ENCODE measurements around the gene AZIN2.
"Not testable (repeated sequence)": the region's sequence is repeated elsewhere in the genome, so short reads cannot be mapped to it uniquely, and the experiment has no call there.

The AZIN2 gene

GRCh38 chr1:33061834-33062233, 19.1 kb upstream of the AZIN2 start:
- TF ChIP-seq POLR2A (IDR thresholded peaks at IDR 0.05; ENCODE audit: low read depth, low read length) (no peak), TAF1 (IDR thresholded peaks at IDR 0.05; ENCODE audit: borderline replicate concordance, low read depth, low read length) (no peak), POLR2AphosphoS5 (IDR thresholded peaks at IDR 0.05; ENCODE audit: low read depth, low read length) (no peak)
- DNase-seq (ENCODE audit: insufficient read length): no peak
- FAIRE-seq: no peak

- not testable (repeated sequence) for FAIRE-seq; DNase-seq (ENCODE audit: insufficient read length)
Measured at GRCh38 chr1:33064284-33064683, 16.7 kb upstream of the AZIN2 start.

GRCh38 chr1:33065301-33065700, 15.7 kb upstream of the AZIN2 start:
- TF ChIP-seq TAF1 (IDR thresholded peaks at IDR 0.05; ENCODE audit: borderline replicate concordance, low read depth, low read length): no peak
- no peak for TF ChIP-seq POLR2AphosphoS5 (IDR thresholded peaks at IDR 0.05; ENCODE audit: low read depth, low read length)
- no peak for TF ChIP-seq POLR2A (IDR thresholded peaks at IDR 0.05; ENCODE audit: low read depth, low read length)
- no peak for DNase-seq (ENCODE audit: insufficient read length)
- FAIRE-seq: no peak

GRCh38 chr1:33066477-33066876, 14.5 kb upstream of the AZIN2 start:
- not testable (repeated sequence) for FAIRE-seq; DNase-seq (ENCODE audit: insufficient read length)

- DNase-seq (ENCODE audit: insufficient read length); FAIRE-seq: not testable (repeated sequence)
Measured at GRCh38 chr1:33068108-33068507, 12.8 kb upstream of the AZIN2 start.

- no peak for TF ChIP-seq TAF1 (IDR thresholded peaks at IDR 0.05; ENCODE audit: borderline replicate concordance, low read depth, low read length)
- TF ChIP-seq POLR2A (IDR thresholded peaks at IDR 0.05; ENCODE audit: low read depth, low read length): no peak
- no peak for TF ChIP-seq POLR2AphosphoS5 (IDR thresholded peaks at IDR 0.05; ENCODE audit: low read depth, low read length)
- FAIRE-seq (no peak), DNase-seq (ENCODE audit: insufficient read length) (no peak)
Measured at GRCh38 chr1:33070628-33071027, 10.3 kb upstream of the AZIN2 start.

- TF ChIP-seq POLR2AphosphoS5 (IDR thresholded peaks at IDR 0.05; ENCODE audit: low read depth, low read length) (no peak), TAF1 (IDR thresholded peaks at IDR 0.05; ENCODE audit: borderline replicate concordance, low read depth, low read length) (no peak), POLR2A (IDR thresholded peaks at IDR 0.05; ENCODE audit: low read depth, low read length) (no peak)
- no peak for FAIRE-seq
Measured at GRCh38 chr1:33072707-33073106, 8.2 kb upstream of the AZIN2 start.

GRCh38 chr1:33074193-33074945, 6.6 kb upstream of the AZIN2 start:
- FAIRE-seq: no peak
- no peak for DNase-seq (ENCODE audit: insufficient read length)
- no peak for TF ChIP-seq TAF1 (IDR thresholded peaks at IDR 0.05; ENCODE audit: borderline replicate concordance, low read depth, low read length)
- TF ChIP-seq POLR2AphosphoS5 (IDR thresholded peaks at IDR 0.05; ENCODE audit: low read depth, low read length): no peak
- TF ChIP-seq POLR2A (IDR thresholded peaks at IDR 0.05; ENCODE audit: low read depth, low read length): no peak

More at GRCh38 chr1:33072707-33073106, 8.2 kb upstream of the AZIN2 start:
- DNase-seq (ENCODE audit: insufficient read length): no peak

- no peak for FAIRE-seq
Measured at GRCh38 chr1:33078030-33078591, 2.8 kb upstream of the AZIN2 start.

GRCh38 chr1:33080373-33080772, 580 bp upstream of the AZIN2 start:
- no peak for FAIRE-seq
- DNase-seq (ENCODE audit: insufficient read length): no peak
- TF ChIP-seq TAF1 (IDR thresholded peaks at IDR 0.05; ENCODE audit: borderline replicate concordance, low read depth, low read length) (no peak), POLR2AphosphoS5 (IDR thresholded peaks at IDR 0.05; ENCODE audit: low read depth, low read length) (no peak), POLR2A (IDR thresholded peaks at IDR 0.05; ENCODE audit: low read depth, low read length) (no peak)

More at GRCh38 chr1:33078030-33078591, 2.8 kb upstream of the AZIN2 start:
- TF ChIP-seq TAF1 (IDR thresholded peaks at IDR 0.05; ENCODE audit: borderline replicate concordance, low read depth, low read length) (no peak), POLR2A (IDR thresholded peaks at IDR 0.05; ENCODE audit: low read depth, low read length) (no peak), POLR2AphosphoS5 (IDR thresholded peaks at IDR 0.05; ENCODE audit: low read depth, low read length) (no peak)
- DNase-seq (ENCODE audit: insufficient read length): no peak

GRCh38 chr1:33081554-33082305, 777 bp downstream of the AZIN2 start:
- TF ChIP-seq POLR2A (IDR thresholded peaks at IDR 0.05; ENCODE audit: low read depth, low read length): no peak
- no peak for TF ChIP-seq TAF1 (IDR thresholded peaks at IDR 0.05; ENCODE audit: borderline replicate concordance, low read depth, low read length)
- FAIRE-seq: no peak

GRCh38 chr1:33082575-33083108, 1.7 kb downstream of the AZIN2 start:
- DNase-seq (ENCODE audit: insufficient read length): no peak
- no peak for TF ChIP-seq POLR2A (IDR thresholded peaks at IDR 0.05; ENCODE audit: low read depth, low read length)
- TF ChIP-seq TAF1 (IDR thresholded peaks at IDR 0.05; ENCODE audit: borderline replicate concordance, low read depth, low read length): no peak
- FAIRE-seq: no peak

More at GRCh38 chr1:33081554-33082305, 777 bp downstream of the AZIN2 start:
- DNase-seq (ENCODE audit: insufficient read length): no peak
